GM19467 (cell line): ENCODE results near the gene ARL6IP5.

Experiments used
- ATAC-seq: cut with Tn5 transposase; IDR thresholded peaks from one replicate; pipeline ENCODE4 v1.9.1; 2021; ENCODE audit warnings: mild to moderate bottlenecking, moderate library complexity; ENCODE audit not compliant: unreplicated experiment

ARL6IP5 gene, protein sequence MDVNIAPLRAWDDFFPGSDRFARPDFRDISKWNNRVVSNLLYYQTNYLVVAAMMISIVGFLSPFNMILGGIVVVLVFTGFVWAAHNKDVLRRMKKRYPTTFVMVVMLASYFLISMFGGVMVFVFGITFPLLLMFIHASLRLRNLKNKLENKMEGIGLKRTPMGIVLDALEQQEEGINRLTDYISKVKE

GRCh38 chr3:69084326-69085167, at the start of gene ARL6IP5:
Gene ARL6IP5, plus strand, starts transcription at chr3:69084937. Its CDS starts 111 bp downstream, at chr3:69085048.
- peak; percentile 53 for ATAC-seq

GRCh38 chr3:69044608-69045007, 40.1 kb upstream of the ARL6IP5 start:
- no peak for ATAC-seq

- no peak for ATAC-seq
Observed at GRCh38 chr3:69048990-69049389, 35.7 kb upstream of the ARL6IP5 start.

DNA sequence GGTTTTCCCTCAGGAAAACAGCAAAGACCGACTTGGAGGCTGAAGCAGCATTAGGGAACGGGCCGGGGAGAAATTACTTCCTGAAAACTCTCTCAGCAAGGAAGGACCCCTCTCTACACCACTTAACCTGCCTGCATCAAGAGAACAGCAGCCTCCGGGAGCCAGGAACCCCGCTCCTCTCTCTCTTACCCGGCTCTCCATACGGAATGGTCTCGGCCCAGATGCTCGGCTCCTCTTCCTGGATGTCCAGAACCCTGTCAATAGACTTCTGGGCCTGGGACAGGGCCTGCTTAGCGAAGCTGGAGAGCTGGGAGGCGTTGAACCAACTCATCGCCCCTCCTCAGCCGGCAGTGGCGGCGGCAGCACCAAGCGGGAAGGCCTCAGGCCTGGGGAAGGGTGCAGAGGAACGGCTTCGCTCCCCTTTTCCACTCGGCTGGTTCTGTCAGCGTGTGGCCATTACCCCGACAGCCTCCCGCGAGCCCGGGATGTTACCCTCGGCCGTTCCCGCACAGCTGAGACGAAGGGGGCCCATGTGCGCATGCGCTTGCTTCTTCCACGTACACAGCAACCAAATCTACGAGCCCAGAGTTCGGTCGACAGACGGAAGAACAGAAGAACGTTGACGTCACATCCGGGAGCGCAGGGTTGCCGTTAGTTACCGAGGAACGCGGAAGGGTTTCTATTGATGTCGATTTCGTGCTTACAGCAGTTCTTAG, 32.8 kb upstream of the ARL6IP5 start, which contains the start of gene TMF1:
TSS of gene TMF1 (minus strand) at position 578 of the 716 bp plus-strand sequence. CDS start at position 331, 247 bp downstream.
- peak; percentile 92 for ATAC-seq

GRCh38 chr3:69052472-69052898, 32.3 kb upstream of the ARL6IP5 start:
- ATAC-seq, result no peak

DNA sequence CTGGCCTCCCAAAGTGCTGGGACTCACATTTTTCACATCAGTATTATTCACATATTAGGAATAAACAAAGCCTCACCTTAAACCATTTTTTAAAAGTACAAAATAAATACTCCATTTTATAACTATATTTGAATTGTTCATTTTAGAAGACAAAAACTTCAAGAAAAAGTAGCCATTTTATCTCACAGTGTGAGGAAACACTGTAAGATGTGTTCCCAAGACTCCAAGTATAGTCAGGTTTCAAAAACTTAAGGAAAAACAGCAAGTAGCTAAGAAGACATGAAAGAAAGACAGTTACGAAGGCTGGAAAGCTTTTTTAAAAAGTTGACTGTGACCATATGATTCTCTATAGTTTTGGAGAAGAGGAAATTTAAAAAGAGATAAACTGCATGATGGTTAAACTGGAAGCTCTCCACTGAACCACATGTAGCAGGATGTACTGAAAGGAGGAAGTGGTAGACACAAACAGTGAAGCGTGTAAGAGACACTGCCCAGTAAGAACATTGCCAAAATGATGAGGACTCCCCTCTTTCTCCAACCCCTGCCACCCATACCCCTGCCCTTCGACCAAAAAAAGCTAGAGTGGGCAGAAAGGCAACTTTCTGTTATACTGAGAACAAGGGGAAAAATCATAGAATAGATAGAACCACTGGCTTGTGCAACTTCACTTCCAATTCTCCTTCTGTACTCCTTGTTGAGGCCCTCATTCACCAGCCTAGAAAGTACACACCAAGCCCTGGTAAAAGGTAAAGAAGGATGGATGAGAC, 26.4 kb upstream of the ARL6IP5 start:
- peak; percentile 97 for ATAC-seq

- ATAC-seq, result no peak
Observed at GRCh38 chr3:69058947-69059224, 25.9 kb upstream of the ARL6IP5 start.

GRCh38 chr3:69059688-69060087, 25.0 kb upstream of the ARL6IP5 start:
- ATAC-seq, result no peak

- no peak for ATAC-seq
Observed at GRCh38 chr3:69063636-69064035, 21.1 kb upstream of the ARL6IP5 start.

DNA sequence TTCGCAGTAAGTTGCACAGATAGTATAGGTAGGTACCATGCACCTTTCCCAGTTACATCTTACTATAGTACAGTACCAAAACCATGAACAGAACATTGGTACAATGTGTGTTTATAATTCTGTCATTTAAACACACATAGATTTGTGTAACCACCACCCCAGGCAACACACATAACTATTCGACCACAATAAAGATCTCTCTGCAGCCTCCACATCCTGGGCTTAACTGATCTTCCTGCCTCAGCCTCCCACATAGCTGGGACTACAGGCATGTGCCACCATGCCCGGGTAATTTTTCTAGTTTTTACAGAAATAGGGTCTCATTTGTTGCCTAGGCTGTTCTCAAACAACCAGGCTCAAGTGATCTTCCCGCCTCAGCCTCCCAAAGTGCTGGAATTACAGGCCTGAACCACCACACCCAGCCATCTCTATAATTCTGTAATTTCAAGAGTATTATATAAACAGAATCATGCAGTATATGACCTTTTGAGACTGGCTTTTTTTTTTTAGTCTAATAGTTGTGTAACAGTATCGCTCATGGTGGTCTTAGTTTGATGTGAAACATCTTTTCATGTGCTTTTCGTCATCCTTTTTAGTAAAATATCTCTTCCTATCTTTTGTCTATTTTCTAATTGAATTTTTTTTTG, 19.3 kb upstream of the ARL6IP5 start:
- ATAC-seq, result no peak

GRCh38 chr3:69066121-69066520, 18.6 kb upstream of the ARL6IP5 start:
- no peak for ATAC-seq

GRCh38 chr3:69072928-69073327, 11.8 kb upstream of the ARL6IP5 start:
- no peak for ATAC-seq

GRCh38 chr3:69079269-69080159, 5.2 kb upstream of the ARL6IP5 start:
- no peak for ATAC-seq

GRCh38 chr3:69080233-69080920, 4.4 kb upstream of the ARL6IP5 start, which contains the start of gene UBA3:
Gene UBA3, minus strand, starts transcription at chr3:69080365. Its CDS starts 12 bp downstream, at chr3:69080353.
- ATAC-seq, result peak; percentile 34

- ATAC-seq, result no peak
Observed at GRCh38 chr3:69081583-69082262, 3.0 kb upstream of the ARL6IP5 start.

DNA sequence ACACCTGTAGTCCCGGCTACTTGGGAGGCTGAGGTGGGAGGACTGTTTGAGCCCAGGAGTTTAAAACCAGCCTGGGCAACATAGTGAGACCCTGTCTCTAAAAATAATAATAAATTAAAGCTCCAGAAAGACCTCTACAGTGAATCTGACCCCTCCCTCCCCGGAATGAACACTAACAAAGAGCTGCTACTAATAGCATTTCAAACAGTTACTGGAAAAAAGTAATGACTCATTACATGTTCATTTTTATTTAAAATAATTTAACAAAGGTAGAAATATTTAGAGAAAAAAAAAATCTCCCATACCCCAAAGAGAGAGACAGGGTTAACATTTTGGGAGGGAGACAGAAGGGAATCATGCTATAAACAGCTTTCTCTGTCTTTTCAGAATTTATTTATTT, 2.4 kb upstream of the ARL6IP5 start:
- no peak for ATAC-seq

DNA sequence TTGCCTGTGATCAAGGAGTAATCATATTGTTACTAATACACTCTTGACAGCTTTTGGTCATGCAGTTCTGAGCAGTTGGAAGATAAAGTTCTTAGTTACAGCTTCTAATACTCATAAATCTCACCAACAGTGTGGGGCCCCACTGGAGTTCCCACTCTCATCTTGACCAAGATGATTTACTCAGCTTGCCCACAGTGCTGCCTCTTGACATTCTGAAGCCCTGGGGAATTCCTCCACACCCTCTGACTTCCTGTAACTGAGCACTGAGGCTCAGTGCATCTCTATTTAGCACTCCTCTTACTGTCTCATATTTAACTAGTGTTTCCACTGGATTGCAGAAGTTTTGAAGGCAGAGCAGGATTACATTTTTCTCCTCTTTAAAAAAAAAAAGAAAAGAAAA, 1.9 kb upstream of the ARL6IP5 start:
- ATAC-seq, result peak; percentile 51

GRCh38 chr3:69085168-69085832, 563 bp downstream of the ARL6IP5 start:
- no peak for ATAC-seq
